HG03558 (cell line): Measurements from ENCODE around the gene ZFAND2B.
"Not testable (repeated sequence)": the region's sequence is repeated elsewhere in the genome, so short reads cannot be mapped to it uniquely, and the experiment has no call there.

ENCODE experiments used
- ATAC-seq: cut with Tn5 transposase; IDR thresholded peaks from one replicate; pipeline ENCODE4 v1.9.1; 2021; ENCODE audit warnings: moderate number of reproducible peaks; ENCODE audit not compliant: unreplicated experiment; ENCODE audit errors: extremely low read depth

ZFAND2B gene

DNA sequence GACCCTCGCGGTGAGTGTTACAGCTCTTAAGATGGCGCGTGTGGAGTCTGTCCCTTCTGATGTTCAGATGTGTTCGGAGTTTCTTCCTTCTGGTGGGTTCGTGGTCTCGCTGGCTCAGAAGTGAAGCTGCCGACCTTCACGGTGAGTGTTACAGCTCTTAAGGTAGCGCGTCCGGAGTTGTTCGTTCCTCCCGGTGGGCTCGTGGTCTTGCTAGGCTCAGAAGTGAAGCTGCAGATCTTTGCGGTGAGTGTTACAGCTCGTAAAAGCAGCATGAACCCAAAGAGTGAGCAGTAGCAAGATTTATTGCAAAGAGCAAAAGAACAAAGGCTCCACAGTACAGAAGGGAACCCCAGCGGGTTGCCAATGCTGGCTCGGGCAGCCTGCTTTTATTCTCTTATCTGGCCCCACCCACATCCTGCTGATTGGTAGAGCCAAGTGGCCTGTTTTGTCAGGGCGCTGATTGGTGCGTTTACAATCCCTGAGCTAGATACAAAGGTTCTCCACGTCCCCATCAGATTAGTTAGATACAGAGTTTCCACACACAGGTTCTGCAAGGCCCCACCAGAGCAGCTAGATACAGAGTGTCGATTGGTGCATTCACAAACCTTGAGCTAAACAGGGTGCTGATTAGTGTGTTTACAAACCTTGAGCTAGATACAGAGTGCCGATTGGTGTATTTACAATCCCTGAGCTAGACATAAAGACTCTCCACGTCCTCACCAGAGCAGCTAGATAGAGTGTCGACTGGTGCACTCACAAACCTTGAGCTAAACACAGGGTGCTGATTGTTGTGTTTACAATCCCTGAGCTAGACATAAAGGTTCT, 5.9 kb upstream of the ZFAND2B start:
- ATAC-seq, result not testable (repeated sequence)

DNA sequence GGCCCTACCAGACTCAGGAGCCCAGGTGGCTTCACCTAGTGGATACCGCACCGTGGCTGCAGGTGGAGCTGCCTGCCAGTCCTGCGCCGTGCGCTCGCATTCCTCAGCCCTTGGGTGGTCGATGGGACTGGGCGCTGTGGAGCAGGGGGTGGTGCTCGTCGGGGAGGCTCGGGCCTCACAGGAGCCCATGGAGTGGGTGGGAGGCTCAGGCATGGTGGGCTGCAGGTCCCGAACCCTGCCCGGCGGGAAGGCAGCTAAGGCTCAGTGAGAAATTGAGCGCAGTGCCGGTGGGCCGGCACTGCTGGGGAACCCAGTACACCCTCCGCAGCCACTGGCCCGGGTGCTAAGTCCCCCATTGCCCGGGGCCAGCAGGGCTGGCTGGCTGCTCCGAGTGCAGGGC, 5.3 kb upstream of the ZFAND2B start:
- not testable (repeated sequence) for ATAC-seq

DNA sequence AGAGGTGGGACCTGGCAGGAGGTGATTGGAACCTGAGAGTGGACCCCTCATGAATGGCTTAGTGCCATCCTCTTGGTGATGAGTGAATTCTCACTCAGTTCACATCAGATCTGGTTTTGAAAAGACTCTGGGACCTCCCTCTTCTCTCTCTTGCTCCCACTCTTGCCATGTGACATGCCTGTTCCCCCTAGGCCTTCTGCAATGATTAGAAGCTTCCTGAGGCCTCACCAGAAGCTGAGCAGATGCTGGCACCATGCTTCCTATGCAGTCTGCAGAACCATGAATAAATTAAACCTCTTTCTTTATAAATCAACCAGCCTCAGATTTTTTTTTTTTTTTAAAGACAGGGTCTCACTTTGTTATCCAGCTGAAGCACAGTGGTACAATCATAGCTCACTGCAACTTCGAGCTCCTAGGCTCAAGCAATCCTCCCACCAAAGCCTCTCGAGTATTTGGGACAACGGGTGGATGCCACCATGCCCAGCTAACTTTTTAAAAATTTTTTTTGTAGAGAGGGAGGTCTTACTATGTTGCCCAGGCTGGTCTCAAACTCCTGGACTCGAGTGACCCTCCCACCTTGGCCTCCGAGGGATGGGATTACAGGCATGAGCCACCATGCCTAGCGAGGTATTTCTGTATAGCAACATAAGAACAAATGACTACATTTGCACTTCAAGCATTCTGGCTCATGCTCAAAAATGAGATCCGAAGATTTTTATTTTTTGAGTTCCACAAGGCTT, 2.0 kb upstream of the ZFAND2B start:
- no peak for ATAC-seq

- ATAC-seq, result no peak
Observed at GRCh38 chr2:219205165-219205538, 1.4 kb upstream of the ZFAND2B start.

DNA sequence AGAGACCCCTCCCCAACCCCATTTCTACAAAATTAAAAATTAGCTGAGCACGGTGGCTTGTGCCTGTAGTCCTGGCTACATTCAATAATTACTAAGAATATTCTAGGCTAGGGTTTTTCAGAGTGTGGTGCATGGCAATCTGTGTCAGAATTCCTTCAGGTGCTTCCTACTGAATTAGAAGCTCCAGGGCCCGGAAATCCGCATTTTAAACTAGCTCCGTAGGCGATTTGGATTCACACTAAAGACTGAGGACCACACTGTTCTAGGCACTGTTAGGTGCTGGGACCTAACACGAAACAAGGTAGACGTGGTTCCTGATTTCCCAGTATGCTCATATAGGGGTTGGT, 628 bp upstream of the ZFAND2B start:
- no peak for ATAC-seq

DNA sequence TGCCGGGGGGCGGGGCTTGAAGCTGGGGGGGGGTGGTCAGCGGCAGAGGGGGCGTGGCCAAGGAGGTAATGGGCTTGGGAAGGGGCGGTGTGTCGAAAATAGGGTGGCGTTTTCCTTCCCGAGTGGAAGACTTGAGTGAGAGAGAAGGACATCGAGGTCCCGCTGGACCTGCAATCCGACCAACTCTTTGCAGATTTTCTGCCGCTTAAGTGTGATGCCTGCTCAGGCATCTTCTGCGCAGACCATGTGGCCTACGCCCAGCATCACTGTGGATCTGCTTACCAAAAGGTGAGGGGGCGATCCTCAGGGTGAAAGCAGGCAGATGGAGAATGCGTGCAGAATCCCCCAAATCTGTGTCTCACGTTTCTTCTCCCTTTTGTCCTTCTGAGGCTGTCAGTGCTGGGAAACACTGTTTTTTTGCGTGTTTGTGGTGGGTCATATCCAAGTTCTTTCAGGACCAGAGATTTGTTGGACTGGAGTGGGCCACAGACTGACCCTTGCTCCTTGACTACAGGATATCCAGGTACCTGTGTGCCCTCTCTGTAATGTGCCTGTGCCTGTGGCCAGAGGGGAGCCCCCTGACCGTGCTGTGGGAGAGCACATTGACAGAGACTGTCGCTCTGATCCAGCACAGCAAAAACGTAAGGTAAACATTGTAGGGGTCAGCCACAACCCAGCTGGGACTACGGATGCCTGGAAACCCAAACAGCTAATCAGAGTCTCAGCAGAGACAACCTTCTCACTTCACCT, 727 bp downstream of the ZFAND2B start:
- ATAC-seq, result no peak

- no peak for ATAC-seq
Observed at GRCh38 chr2:219207884-219208740, 1.5 kb downstream of the ZFAND2B start.

- ATAC-seq, result no peak
Observed at GRCh38 chr2:219209236-219210195, 2.9 kb downstream of the ZFAND2B start.

DNA sequence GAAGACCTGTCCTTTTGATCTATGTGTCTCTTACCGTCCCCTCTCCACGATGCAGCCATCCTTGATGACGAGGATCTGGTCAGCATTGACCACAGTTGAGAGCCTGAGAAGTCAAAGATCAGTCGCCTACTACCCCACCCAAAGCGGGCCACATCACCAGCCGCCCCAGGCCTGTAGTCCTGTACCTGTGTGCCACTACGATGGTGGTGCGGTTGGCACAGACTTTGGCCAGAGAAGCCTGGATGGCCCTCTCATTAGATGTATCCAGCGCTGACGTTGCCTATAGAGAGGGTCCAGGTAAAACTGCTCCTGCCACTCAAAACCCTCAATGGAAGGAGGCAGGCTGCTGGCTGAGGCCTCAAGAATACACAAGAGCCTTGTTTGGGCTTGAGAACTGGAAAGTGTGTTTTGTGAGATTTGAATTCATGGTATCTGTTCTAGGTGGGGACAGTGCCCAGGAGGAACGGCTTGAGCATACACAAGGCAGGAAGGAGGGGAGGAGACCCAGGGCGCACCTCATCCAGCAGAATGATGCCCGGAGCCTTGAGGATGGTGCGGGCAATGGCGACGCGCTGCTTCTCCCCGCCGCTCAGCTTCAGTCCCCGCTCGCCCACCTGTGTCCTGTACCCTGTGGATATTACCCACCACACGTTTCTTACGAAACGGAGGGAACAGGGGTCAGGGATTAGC, 3.8 kb downstream of the ZFAND2B start:
- ATAC-seq, result no peak

DNA sequence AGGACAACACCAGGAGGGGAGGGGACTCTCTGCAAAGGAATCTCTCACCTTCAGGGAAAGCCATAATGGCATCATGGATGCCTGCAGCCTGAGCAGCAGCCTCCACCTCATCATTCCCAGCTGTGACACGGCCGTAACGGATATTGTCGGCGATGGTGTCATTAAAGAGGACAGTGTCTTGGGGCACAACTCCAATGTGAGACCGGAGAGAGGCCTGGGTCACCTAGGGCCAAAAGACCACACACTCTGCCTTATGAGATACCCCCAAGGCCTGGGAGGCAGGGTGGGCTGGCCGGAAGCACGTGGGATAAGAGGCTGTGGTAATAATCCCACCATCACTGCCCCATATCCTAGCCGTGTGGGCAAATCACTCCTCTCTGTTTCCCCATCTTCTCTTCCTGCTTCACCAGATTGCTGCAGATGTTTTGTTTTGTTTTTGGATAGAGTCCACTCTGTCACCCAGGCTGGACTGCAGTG, 4.3 kb downstream of the ZFAND2B start:
- no peak for ATAC-seq

DNA sequence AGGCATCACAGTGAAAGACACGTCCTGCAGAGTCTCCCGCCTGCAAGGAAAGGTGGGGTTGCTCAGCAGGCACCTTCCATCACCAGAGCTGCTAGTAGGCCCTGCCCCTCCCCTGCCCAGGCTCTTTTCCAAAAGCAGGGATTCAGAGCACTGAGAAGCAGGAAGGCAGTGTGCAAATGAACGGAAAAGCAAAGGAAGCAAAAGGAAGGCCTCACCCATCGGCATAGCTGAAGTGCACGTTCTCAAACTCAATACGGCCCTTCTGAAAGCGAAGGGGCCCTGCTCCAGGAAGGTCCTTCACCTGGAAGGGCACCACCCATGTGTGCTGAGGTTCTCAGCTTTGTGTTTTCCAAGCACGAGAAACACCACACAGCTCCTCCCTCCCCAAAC, 6.4 kb downstream of the ZFAND2B start:
- ATAC-seq, result no peak

DNA sequence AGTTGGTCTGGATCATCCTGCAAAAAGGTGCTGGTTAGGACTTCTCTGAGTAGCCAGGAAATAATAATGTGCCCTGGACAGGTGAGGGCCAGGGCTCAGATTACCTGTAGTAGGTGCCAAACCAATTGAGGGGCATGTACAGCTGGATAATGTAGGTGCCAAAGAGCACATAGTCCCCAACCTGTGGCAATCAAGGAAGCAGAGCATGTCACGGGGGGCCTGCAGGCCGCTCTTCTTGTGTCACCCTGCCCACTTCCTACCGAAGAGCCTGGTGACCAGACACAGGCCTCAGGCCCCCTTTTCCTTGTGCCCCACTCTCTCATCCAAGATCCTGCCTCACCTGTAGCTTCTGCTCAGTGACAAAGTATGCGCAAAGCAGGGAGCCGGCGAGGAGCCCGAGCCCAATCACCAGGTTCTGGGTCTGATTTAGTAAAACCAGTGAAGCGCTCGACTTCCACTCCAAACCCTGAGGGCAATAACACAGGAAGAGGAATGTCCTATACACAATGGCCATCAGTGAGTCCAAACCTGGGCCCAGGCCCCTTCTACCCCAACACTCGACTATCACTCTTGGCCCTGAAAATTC, 7.0 kb downstream of the ZFAND2B start:
- no peak for ATAC-seq

GRCh38 chr2:219214141-219214540, 7.6 kb downstream of the ZFAND2B start:
- no peak for ATAC-seq

- no peak for ATAC-seq
Observed at GRCh38 chr2:219214786-219215185, 8.2 kb downstream of the ZFAND2B start.

DNA sequence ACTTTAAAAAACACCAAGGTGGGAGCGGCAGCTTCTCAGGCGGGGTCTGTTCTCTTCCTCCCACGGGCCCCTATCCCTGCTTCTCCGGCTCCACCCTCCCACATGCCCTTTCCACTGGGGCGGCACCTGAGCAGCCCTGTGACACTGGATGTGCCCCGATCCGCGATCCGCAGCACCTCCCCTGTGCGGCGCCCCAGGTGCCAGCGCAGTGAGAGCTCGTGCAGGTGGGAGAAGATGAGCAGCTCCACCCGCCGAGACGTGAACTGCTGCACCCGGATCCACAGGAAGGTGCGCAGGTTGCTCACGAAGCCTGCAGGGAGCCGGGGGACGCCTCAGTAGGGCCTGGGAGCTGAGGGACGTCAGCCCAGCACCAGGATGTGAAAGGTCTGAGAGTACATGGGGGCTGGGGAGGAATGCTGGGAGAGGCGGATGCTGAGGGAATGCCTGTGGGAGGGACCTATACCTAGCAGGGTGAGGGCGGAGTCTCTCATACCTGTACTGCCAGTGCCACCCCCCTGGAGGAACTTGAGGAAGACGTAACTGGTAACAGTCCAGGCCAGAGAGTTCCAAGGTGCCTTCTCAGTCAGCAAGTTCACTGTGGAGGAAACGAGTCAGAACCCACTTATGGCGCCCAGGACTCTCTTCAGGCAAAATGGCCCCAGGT, 9.4 kb downstream of the ZFAND2B start:
- ATAC-seq, result no peak

- no peak for ATAC-seq
Observed at GRCh38 chr2:219216535-219216915, 9.9 kb downstream of the ZFAND2B start.

GRCh38 chr2:219218217-219218731, 11.7 kb downstream of the ZFAND2B start:
- ATAC-seq, result no peak
